SK-N-MC (cell line): Measurements from ENCODE around the gene ZNF618.

Source experiments
- DNase-seq: peaks from one replicate; pipeline ENCODE4 v3.0.0-alpha.2; 2011; ENCODE audit warnings: low read depth, low spot score
- H3K27ac ChIP-seq: fragments of 200-600 bp; sonication (generic); 2 replicates; pipeline ENCODE4 v1.5.1; 2016; ENCODE audit warnings: mixed run types
- H3K36me3 ChIP-seq: fragments of 200-600 bp; sonication (generic); 2 replicates; pipeline ENCODE4 v1.6.1; 2017; ENCODE audit warnings: antibody characterized with exemption, low read length, mixed read lengths; ENCODE audit not compliant: insufficient read depth
- H3K4me3 ChIP-seq: fragments of 200-600 bp; sonication (generic); 2 replicates; pipeline ENCODE4 v1.5.1; 2016
- H3K9ac ChIP-seq: fragments of 200-600 bp; sonication (generic); 2 replicates; pipeline ENCODE4 v1.8.0; 2017; ENCODE audit warnings: mixed run types, mixed read lengths; ENCODE audit not compliant: insufficient read length
- H3K9me3 ChIP-seq: fragments of 200-600 bp; sonication (generic); 2 replicates; pipeline ENCODE4 v1.6.1; 2017; ENCODE audit warnings: low read depth, mild to moderate bottlenecking, antibody characterized with exemption, low read length, moderate library complexity, mixed read lengths
- EZH2 ChIP-seq: fragments of 200-600 bp; sonication (generic); IDR thresholded peaks from one replicate; pipeline ENCODE4 v1.6.1; 2017; ENCODE audit warnings: antibody characterized with exemption
- FOXP2 ChIP-seq: optimal IDR thresholded peaks from 2 replicates; pipeline ENCODE3; 2011; ENCODE audit warnings: mild to moderate bottlenecking, moderate library complexity; ENCODE audit not compliant: insufficient read depth; ENCODE audit errors: extremely low read length, control extremely low read depth
- POLR2AphosphoS5 ChIP-seq: IDR thresholded peaks from 2 replicates; pipeline ENCODE4 v1.6.1; 2012; ENCODE audit warnings: mild to moderate bottlenecking, low read depth, low read length, borderline replicate concordance

ZNF618 gene

DNA sequence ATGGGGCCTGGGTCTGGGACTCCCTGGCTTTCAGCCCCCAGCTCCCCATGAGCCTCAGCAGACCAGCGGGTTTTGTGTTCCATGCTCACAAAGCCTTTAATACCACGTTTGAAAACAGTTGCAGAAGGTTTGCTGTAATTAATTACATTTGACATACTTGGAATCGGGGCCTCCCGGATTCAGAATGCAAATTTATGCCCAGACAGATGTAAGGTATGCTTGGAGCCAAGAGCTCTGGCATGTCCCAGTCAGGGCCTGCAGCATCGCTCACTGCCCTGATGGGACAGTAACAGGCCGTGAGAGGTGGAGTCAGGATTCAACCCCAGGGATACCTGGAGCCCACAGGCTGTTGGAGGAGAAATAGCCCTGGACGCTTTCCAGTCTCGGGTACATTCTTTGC lies 12.2 kb downstream of the ZNF618 start:
- no peak overlapping the region for H3K27ac ChIP-seq
- no peak overlapping the region for H3K9ac ChIP-seq
- TF ChIP-seq FOXP2 (no peak), POLR2AphosphoS5 (no peak), EZH2 (no peak)
- H3K36me3 ChIP-seq = peaks cover 16% of the 10 kb centered on the region
- no peaks in the 10 kb centered on the region; the same call in 1 of the 2 replicates for H3K9me3 ChIP-seq
- no peak overlapping the region for H3K4me3 ChIP-seq
- no peak for DNase-seq

DNA sequence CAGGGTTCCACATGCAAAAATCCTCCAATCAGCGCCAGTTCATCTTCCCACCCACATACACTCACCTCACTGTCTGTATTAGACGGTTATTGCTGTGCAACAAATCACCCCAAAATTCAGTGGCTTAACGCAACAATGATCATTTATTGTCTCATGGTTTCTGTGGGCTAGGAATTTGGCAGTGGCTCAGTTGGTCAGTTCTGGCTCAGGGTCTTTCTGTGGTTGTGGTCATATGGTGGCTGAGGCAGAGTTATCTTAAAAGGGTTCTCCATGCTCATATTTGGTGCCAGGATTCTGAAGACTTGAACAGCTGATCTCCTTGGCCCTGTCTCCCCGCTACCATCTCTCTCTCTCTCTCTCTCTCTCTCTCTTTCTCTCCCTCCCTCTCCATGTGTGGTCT lies 12.9 kb downstream of the ZNF618 start:
- Histone ChIP-seq H3K36me3 (peaks cover 16% of the 10 kb centered on the region), H3K27ac (no peak overlapping the region), H3K4me3 (no peak overlapping the region), H3K9me3 (no peaks in the 10 kb centered on the region; the same call in 1 of the 2 replicates), H3K9ac (no peak overlapping the region)
- no peak for DNase-seq
- TF ChIP-seq FOXP2 = no peak
- no peak for TF ChIP-seq POLR2AphosphoS5
- TF ChIP-seq EZH2 = no peak

DNA sequence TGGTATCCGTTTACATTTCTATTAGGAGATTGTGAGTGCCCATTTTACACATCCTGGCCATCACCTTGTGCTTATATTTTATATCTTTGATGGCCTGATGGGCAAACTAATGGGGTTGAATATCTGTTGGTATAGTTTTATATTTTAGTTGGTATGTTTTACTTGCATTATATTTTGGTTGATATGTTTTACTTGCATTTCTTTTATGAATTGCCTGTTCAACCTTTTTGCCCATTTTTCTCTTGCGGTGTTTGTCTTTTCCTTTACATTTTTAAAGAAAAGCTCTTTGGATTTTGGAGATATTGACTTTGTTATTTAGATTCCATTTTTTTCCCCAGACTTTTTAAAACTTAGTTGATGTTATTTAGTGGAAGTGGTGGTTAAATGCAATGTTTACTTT lies 14.6 kb downstream of the ZNF618 start:
- DNase-seq = no peak
- H3K9ac ChIP-seq = no peak overlapping the region
- H3K27ac ChIP-seq = no peak overlapping the region
- TF ChIP-seq FOXP2 = no peak
- TF ChIP-seq POLR2AphosphoS5 = no peak
- no peak for TF ChIP-seq EZH2
- H3K9me3 ChIP-seq = no peaks in the 10 kb centered on the region; the same call in 1 of the 2 replicates
- peaks cover 16% of the 10 kb centered on the region for H3K36me3 ChIP-seq
- no peak overlapping the region for H3K4me3 ChIP-seq

GRCh38 chr9:113892861-113893491 lies 16.9 kb downstream of the ZNF618 start:
- no peak overlapping the region for H3K4me3 ChIP-seq
- DNase-seq = no peak
- no peak overlapping the region for H3K27ac ChIP-seq
- H3K9ac ChIP-seq = no peak overlapping the region
- peaks cover 16% of the 10 kb centered on the region for H3K36me3 ChIP-seq
- H3K9me3 ChIP-seq = no peaks in the 10 kb centered on the region; the same call in 1 of the 2 replicates
- TF ChIP-seq POLR2AphosphoS5 (no peak), EZH2 (no peak), FOXP2 (no peak)

DNA sequence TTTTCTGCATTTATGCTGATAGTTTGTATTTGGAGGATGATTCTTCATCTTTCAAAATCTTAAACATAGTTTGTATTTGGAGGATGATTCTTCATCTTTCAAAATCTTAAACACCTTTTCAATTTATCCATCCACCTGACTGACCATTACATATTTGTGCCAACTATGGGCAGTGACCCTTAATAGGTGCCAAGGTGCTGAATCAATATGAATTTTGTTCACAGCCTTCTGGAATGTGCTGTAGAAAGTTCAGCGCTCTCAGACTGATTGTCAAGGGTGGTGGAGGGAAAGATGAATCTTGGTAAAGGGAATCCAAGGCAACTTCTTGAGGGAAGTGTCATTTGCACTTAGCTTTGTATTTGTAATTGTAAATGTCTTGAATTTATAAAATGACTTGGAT lies 18.1 kb downstream of the ZNF618 start:
- H3K9me3 ChIP-seq = no peaks in the 10 kb centered on the region; the same call in 1 of the 2 replicates
- H3K4me3 ChIP-seq = no peak overlapping the region
- no peak overlapping the region for H3K27ac ChIP-seq

DNA sequence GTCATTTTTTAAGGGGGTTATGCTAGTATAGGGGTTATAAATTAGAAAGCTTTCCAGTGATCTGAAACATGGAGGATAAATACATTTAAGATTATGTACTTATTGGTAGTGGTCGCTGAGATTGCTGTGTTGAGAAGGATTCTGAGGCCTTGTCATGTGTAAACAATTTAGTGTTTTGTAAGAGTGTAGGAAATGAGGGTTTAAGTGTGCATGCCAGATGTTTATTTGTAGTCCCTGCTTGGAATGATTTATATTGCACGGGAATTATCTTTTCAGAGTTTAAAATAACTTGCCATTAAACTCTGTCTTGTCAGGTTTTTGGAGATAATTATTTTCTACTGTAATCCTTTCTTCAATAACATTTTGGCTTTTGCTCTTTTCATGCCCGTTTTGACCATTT lies 19.4 kb downstream of the ZNF618 start:
- no peak overlapping the region for H3K4me3 ChIP-seq
- H3K36me3 ChIP-seq = peaks cover 12% of the 10 kb centered on the region
- H3K27ac ChIP-seq = no peak overlapping the region
- TF ChIP-seq EZH2 (no peak), FOXP2 (no peak), POLR2AphosphoS5 (no peak)
- no peak overlapping the region for H3K9ac ChIP-seq
- H3K9me3 ChIP-seq = no peaks in the 10 kb centered on the region; the same call in 1 of the 2 replicates
- DNase-seq = peak; percentile 8

More for the DNA sequence above, 18.1 kb downstream of the ZNF618 start:
- peaks cover 16% of the 10 kb centered on the region for H3K36me3 ChIP-seq
- DNase-seq = no peak
- TF ChIP-seq EZH2 = no peak
- TF ChIP-seq POLR2AphosphoS5 = no peak
- no peak for TF ChIP-seq FOXP2
- H3K9ac ChIP-seq = no peak overlapping the region

GRCh38 chr9:113896713-113897112 lies 20.6 kb downstream of the ZNF618 start:
- H3K9me3 ChIP-seq = no peaks in the 10 kb centered on the region

DNA sequence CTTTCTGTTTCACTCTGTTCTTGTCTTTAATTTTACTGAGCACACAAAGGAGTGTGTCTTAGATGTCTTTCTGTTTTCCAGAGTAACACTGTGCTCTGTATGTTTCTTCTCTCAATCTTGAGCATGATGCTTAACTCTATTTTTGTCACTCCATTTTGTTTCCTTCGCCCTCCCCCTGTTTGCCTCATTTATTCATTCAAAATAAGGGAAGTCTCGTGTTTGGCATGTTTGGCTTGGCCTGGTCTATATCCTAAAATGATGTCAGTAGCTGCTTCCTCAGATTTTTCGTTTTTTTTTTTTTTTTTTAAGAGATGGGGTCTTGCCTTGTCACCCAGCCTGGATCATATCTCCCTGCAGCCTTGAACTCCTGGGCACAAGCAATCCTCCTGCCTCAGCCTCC lies 22.0 kb downstream of the ZNF618 start:
- no peaks in the 10 kb centered on the region for H3K9me3 ChIP-seq
- DNase-seq = no peak
- H3K36me3 ChIP-seq = no peaks in the 10 kb centered on the region
- H3K4me3 ChIP-seq = no peak overlapping the region
- TF ChIP-seq EZH2 (no peak), FOXP2 (no peak), POLR2AphosphoS5 (no peak)
- H3K9ac ChIP-seq = no peak overlapping the region
- H3K27ac ChIP-seq = no peak overlapping the region

More at GRCh38 chr9:113896713-113897112, 20.6 kb downstream of the ZNF618 start:
- TF ChIP-seq POLR2AphosphoS5 = no peak
- no peak for TF ChIP-seq EZH2
- no peak for TF ChIP-seq FOXP2
- DNase-seq = no peak
- Histone ChIP-seq H3K27ac (no peak overlapping the region), H3K9ac (no peak overlapping the region), H3K4me3 (no peak overlapping the region), H3K36me3 (peaks cover 2% of the 10 kb centered on the region)

DNA sequence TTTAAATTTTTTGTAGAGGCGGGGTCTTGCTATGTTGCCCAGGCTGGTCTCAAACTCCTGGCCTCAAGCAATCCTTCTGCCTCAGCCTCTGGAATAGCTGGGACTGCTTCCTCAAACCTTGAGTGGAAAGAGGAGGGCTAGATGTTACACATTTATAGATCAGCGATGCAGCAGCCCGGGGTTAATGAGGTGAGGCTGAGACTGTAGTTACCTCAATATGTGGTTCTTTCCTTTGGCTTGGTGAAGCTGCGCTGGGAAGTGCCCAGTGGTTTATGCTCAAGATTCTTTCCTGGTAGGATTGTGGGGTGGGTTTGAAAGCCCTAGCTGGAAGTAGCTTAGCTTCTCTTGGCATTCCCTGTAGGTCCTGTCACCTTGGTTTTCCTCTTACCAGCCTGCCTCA lies 22.5 kb downstream of the ZNF618 start:
- TF ChIP-seq FOXP2 (no peak), EZH2 (no peak), POLR2AphosphoS5 (no peak)
- Histone ChIP-seq H3K27ac (no peak overlapping the region), H3K9me3 (no peaks in the 10 kb centered on the region), H3K4me3 (no peak overlapping the region), H3K9ac (no peak overlapping the region), H3K36me3 (no peaks in the 10 kb centered on the region)
- no peak for DNase-seq
